Measurements from ENCODE around the gene DOCK6. TPM values are rescaled to one million over a fixed set of nuclear protein-coding genes. Genes with fewer than 3 reads are reported as not detected.

DOCK6 gene
- polyA plus RNA-seq (9.1 to 14.1 TPM (median 13.3 TPM) in 3 replicates), polyA minus RNA-seq (19.9 to 51.8 TPM (median 25.6 TPM) in 3 replicates)
- 66.5 TPM for polyA plus RNA-seq (2011; ENCODE audit: low read depth)
- 8.7 and 17.7 TPM in 2 replicates for polyA plus RNA-seq (2011; cell fraction: cytosol; rRNA removed)
- polyA plus RNA-seq (2011; cell fraction: nucleus; rRNA removed), result 53.1 and 79.0 TPM in 2 replicates
- 25.4 and 50.6 TPM in 2 replicates for polyA plus RNA-seq (2012; ENCODE audit: low replicate concordance)
- polyA minus RNA-seq (2011; cell fraction: cytosol; rRNA and poly(A)+ RNA removed), result 42.6 TPM
- 35.0 and 36.8 TPM in 2 replicates for polyA minus RNA-seq (2011; cell fraction: nucleus; rRNA and poly(A)+ RNA removed)

GRCh38 chr19:11261971-11262839 lies at the start of gene DOCK6:
Gene DOCK6 (minus strand): TSS chr19:11262524. CDS start chr19:11262440, 84 bp downstream.
- no peaks in the 10 kb centered on the region for H3K9me3 ChIP-seq (ENCODE audit: control insufficient read depth, low read depth, low read length)
- no peak for TF ChIP-seq EZH2 (IDR thresholded peaks at IDR 0.05; ENCODE audit: low read length)
- TF ChIP-seq CTCF (optimal IDR thresholded peaks at IDR 0.05 in 1 of 3, IDR thresholded peaks at IDR 0.05 in 1 of 3, conservative IDR thresholded peaks at IDR 0.05 in 1 of 3; ENCODE audit: extremely low read depth in 1 of 3, insufficient read depth in 2 of 3, low read length in 3 of 3), result peak in 2 of 3 experiments; percentile 41 to 61
- no peaks in the 10 kb centered on the region for H4K20me1 ChIP-seq (ENCODE audit: control insufficient read depth, extremely low read depth, insufficient read depth, low read length)
- dilution Hi-C loops (cut with MboI; ENCODE audit: extremely low pct_ligation_motif_present, low sequenced_read_pairs), result no loop called here
- peak within 1 kb of the TSS; percentile 71 for H3K4me2 ChIP-seq (ENCODE audit: control insufficient read depth, extremely low read depth, insufficient read depth, low read depth, low read length)
- H3K27ac ChIP-seq (ENCODE audit: control insufficient read depth, insufficient read depth, low read length), result no peak within 1 kb of the TSS
- no peak for DNase-seq (ENCODE audit: low read depth, low spot score)
- peak within 1 kb of the TSS; percentile 70 for H2AFZ ChIP-seq (ENCODE audit: control insufficient read depth, low read length)
- no peak for FAIRE-seq
- no peaks in the 10 kb centered on the region for H3K27me3 ChIP-seq (ENCODE audit: control insufficient read depth, extremely low read depth, insufficient read depth, low read length)
- peaks cover 21% of the 10 kb centered on the region for H3K4me1 ChIP-seq (ENCODE audit: control insufficient read depth, extremely low read depth, insufficient read depth, low read length)
- no peaks in the 10 kb centered on the region for H3K36me3 ChIP-seq (ENCODE audit: control insufficient read depth in 2 of 2, extremely low read depth in 1 of 2, insufficient read depth in 2 of 2, low read length in 2 of 2)
- peak within 1 kb of the TSS; percentile 70 to 79 (median 75) for H3K4me3 ChIP-seq (ENCODE audit: control insufficient read depth in 2 of 3, extremely low read depth in 1 of 3, insufficient read depth in 2 of 3, low read depth in 1 of 3, low read length in 3 of 3)
- no peaks in the 10 kb centered on the region for H3K79me2 ChIP-seq (ENCODE audit: control insufficient read depth, insufficient read depth, low read length)
- peak within 1 kb of the TSS; percentile 71 for H3K9ac ChIP-seq (ENCODE audit: control insufficient read depth, extremely low read depth, insufficient read depth, low read length)
- no peaks in the 10 kb centered on the region for H3K9me1 ChIP-seq (ENCODE audit: control insufficient read depth, extremely low read depth, insufficient read depth, low read length)

- dilution Hi-C loops (cut with MboI; ENCODE audit: extremely low pct_ligation_motif_present, low sequenced_read_pairs), result no loop called here
These were observed 44.0 kb upstream of the DOCK6 start for GRCh38 chr19:11306337-11306736.

More at GRCh38 chr19:11306337-11306736, 44.0 kb upstream of the DOCK6 start:
- no peak overlapping the region for H3K4me2 ChIP-seq (ENCODE audit: control insufficient read depth, extremely low read depth, insufficient read depth, low read depth, low read length)
- H3K9ac ChIP-seq (ENCODE audit: control insufficient read depth, extremely low read depth, insufficient read depth, low read length), result no peak overlapping the region
- H3K9me3 ChIP-seq (ENCODE audit: control insufficient read depth, low read depth, low read length), result no peaks in the 10 kb centered on the region
- H3K4me1 ChIP-seq (ENCODE audit: control insufficient read depth, extremely low read depth, insufficient read depth, low read length), result no peaks in the 10 kb centered on the region
- no peaks in the 10 kb centered on the region for H3K9me1 ChIP-seq (ENCODE audit: control insufficient read depth, extremely low read depth, insufficient read depth, low read length)
- no peak overlapping the region for H2AFZ ChIP-seq (ENCODE audit: control insufficient read depth, low read length)
- FAIRE-seq, result no peak
- H3K79me2 ChIP-seq (ENCODE audit: control insufficient read depth, insufficient read depth, low read length), result no peaks in the 10 kb centered on the region
- DNase-seq (ENCODE audit: low read depth, low spot score), result no peak
- TF ChIP-seq EZH2 (IDR thresholded peaks at IDR 0.05; ENCODE audit: low read length) (no peak), CTCF (optimal IDR thresholded peaks at IDR 0.05 in 1 of 3, IDR thresholded peaks at IDR 0.05 in 1 of 3, conservative IDR thresholded peaks at IDR 0.05 in 1 of 3; ENCODE audit: extremely low read depth in 1 of 3, insufficient read depth in 2 of 3, low read length in 3 of 3) (no peak)
- no peaks in the 10 kb centered on the region for H4K20me1 ChIP-seq (ENCODE audit: control insufficient read depth, extremely low read depth, insufficient read depth, low read length)
- no peak overlapping the region for H3K27ac ChIP-seq (ENCODE audit: control insufficient read depth, insufficient read depth, low read length)
- H3K36me3 ChIP-seq (ENCODE audit: control insufficient read depth in 2 of 2, extremely low read depth in 1 of 2, insufficient read depth in 2 of 2, low read length in 2 of 2), result no peaks in the 10 kb centered on the region
- no peaks in the 10 kb centered on the region for H3K27me3 ChIP-seq (ENCODE audit: control insufficient read depth, extremely low read depth, insufficient read depth, low read length)
- no peak overlapping the region for H3K4me3 ChIP-seq (ENCODE audit: control insufficient read depth in 2 of 3, extremely low read depth in 1 of 3, insufficient read depth in 2 of 3, low read depth in 1 of 3, low read length in 3 of 3)

Data from keratinocyte (primary cell).